ENCODE results near the gene GATA6.
"Not testable (repeated sequence)": the region's sequence is repeated elsewhere in the genome, so short reads cannot be mapped to it uniquely, and the experiment has no call there.

Gene GATA6

DNA sequence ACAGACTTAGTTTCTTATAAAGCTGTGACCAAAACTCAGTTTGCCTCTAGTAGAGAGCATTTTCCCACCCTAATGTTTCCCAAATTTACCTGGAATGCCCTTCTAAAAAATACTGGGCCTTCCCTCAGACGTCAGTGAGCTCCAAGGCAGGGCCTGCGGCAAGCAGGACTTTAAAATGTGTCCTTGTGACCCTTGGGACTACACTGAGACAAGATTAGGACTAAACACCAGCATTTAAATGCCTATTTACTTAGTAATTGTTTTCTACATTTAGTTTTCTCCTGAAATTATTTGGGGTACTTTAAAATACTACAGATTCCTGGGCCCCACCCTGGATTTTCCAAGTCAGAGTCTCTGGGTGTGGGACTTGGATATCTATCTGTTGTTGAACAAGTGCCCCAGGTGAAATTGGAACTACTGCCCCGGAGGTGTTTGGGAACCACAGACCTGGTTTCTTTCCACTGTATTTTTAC is 14.3 kb downstream of the GATA6 start:
- ATAC-seq, result no peak

DNA sequence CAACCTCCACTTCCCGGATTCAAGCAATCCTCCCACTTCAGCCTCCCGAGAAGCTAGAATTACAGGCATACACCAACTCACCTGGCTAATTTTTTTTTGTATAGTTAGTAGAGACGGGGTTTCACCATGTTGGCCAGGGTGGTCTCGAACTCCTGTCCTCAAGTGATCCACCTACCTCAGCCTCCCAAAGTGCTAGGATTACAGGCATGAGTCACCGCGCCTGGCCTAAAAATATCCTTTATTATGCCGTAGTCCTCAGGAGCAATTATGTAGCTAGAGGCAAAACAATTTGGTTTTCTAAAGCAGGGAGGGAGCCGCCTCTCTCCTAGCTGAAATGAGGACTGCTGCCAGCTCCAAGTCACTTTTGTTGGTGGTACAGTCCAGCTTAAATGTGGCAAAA is 15.2 kb downstream of the GATA6 start:
- not testable (repeated sequence) for ATAC-seq

DNA sequence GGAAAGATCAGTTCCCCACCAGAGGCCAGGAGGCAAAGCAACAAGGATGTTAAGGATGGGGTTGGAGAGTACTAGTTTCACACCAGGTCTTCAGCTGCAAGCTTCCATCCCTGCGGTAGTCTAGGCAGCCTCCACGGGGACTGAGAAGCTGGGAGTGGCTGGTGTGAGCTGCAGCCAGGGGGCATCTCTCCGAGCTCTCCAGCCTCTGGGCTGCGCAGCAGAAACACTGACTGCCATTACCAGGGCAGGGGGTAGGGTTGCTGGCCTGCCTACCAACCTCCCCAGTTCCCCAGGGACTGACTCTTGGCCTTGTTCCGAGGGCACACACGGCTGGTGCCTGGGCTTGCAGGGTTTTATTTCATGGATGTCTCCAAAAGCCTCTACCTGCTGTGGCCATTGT is 15.9 kb downstream of the GATA6 start:
- ATAC-seq, result no peak

DNA sequence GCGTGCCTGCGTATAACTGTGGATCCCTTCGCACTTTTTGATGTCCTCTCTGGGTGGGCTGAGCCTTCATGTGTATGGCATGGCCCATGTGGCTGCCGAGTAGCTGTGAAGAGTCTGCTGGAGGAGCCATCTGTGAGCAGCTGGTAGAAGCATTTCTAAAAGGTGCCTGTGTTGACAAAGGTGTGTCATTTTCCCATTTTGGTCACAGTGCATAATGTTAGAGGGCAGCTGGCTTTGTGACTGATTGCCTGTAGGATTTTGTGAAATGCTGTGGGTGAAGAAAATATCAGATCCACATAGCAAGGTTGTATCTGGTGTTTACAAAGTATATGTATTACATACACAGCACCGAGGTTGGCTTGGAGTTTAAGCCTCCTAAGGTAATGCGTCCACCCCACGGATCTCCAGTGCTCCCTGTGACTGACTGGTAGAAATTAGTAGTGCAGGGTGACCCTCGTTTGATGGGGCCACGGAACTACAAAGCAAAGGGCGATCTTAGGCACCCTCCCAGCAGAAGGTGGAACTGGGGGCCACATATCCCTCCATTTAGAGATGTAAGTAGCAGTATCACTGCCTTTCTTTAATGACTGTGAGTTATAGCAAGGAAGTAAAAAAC is 16.5 kb downstream of the GATA6 start:
- ATAC-seq, result no peak

DNA sequence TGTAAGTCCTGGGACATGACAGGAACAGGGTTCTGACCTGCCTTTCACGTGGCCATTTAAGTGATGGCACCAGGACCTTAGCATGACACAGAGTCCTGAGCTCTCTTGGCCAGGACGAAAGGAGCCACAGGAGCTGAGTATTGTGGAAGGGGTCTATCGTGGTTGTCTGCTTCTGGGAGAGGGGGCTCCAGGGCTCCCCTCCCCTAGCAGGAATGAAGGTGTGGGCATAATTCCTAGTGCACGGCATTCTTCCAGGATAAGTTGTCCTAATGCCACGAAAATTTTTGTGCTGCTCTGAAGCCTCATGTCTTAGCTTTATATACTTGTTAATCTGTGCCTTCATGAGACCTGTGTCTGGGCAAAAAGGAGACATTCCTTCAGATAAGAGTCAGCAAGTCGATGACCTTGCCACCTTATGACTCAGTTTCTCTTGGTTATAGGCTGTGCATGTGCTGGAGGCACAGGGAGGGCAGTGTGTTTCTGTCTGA is 17.1 kb downstream of the GATA6 start:
- ATAC-seq, result no peak

DNA sequence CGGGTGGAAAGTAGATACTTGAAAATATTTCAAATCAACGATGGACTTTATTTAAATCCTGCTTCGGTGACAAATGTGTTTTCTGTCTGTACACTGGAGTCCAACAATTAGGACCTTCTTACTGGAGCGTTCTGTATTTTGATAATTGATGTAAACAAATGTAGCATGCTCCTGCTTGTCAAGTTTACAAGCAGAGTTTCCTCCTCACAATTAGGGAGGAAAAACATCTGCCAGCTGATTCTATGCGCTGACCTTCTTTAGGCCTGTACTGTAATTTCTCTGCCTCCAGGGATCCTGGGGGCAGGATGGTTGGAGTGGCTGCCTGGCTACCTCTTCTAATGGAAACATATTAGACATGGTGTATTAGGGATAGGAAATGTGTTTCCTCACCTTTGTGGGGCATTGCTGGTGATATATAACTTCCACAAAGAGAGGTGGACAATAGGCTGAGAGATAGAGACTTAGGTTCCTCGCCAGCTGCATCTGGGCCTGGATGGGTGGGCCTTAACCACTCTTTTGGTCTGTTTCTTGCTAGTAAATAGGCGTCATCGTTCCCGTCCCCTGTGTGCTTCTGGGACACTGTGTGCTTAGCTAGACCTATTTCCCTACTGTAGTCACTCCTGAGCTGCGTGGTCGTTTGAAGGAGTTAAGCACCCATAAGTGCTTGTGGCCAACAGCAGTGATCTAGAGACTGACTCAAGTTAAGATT is 19.3 kb downstream of the GATA6 start:
- no peak for ATAC-seq

DNA sequence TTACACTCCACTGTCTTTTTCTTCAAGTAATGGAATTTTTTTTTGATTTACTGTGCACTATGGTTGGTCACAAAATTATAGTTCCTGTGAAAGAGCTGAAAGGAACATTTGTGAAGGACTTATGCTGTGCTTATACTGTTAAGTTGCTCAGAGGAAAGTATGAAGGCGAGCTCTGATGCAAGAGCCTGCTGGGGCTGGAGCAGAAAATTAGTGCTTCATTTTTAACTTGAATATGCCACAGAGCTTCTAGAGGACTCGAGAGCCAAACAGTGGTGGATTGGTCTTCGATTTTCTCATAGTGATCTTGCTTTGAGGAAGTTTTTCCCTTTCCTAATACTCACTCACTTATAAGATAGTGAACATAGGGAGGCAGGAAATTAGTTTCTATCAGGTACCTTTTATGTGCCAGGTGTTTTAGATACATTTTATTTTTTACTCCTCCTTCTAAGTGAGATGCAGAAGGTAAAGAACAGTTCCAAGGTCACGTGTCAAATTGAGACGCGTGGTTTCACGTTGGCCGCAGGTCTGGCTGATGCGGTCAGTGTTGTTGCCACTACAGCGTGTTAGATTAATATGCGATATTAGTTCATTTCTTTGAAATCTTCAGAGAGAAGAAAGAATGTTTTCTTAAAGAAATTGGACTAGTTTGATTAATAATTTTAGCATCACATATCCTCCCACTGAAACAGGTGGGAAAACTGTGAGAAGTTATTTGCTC is 20.2 kb downstream of the GATA6 start:
- no peak for ATAC-seq

DNA sequence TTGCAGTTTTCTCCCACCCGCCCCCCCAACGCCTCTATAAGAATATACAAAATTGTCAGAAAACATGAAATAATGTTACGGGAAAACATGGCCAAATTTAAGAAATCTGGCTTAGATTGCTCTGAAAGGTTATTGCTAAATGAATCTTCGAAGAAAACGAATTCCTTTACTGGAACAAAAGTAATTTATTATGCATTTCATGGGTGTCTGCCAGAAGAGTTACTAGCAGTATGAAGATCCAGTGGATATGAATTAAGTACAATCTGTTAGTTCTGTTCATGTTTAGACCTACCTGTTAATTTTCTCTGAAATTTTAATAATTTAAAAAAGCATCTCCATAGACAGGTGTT is 21.9 kb downstream of the GATA6 start:
- no peak for ATAC-seq

DNA sequence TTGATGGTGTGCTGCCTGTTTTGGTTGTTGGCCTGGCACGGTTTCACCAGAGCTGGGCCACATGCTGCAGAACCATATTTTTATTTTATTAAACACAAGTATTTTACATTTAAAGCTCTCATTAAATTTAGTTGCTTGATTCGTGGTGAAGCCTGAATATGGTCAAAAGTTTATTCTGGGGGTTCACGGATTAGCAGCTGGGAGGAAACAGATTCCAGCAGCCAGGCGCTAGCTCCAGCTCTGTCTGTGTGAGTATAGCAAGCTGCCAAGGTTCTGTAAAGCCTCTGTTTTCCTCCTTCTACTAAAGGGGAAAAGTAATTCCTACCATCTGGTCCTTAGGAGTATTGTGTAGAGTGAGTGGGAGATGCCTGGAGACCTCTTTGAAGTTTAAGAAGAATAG is 22.5 kb downstream of the GATA6 start:
- no peak for ATAC-seq

DNA sequence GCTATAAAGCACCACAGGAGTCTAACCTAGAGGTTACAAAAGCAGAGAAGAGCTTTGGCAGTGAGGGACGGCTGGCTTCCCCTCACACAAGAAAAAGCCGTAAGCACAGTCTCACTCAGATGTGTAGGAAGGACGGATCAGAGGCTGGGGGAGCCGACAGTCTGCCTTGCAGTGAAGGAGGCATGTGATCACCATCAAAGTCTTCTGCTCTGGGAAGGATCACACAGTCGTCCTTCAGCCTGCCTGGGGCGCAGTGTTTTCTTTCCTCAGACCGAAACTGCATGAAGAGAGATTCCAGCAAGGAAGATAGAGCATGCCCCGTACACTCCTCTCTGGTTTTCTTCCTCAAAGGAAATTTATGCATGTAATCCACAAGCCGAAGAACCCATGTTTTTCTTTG is 24.1 kb downstream of the GATA6 start:
- ATAC-seq, result no peak

DNA sequence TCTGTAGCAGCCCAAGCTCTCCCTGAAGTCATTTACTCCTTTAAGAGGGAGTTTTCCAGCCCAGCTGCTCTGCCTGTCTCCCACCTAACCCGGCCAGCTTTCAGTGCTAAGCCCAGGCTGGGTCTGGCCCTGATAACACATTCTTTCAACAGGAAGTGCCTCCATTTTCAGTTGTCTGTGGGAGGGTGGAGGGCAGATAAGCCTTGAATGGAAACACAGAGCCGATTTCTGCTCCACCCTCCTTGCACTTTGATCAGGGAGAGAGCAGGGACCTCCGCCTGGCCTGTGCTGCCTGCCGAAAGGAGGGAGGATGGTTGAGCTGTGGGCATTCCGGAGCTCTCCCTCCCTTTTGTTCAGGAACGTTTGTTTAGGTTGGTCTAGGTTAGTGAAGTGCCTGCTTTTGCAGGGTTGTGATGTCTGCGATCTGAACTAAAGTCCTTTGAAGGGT is 24.8 kb downstream of the GATA6 start:
- ATAC-seq, result no peak

DNA sequence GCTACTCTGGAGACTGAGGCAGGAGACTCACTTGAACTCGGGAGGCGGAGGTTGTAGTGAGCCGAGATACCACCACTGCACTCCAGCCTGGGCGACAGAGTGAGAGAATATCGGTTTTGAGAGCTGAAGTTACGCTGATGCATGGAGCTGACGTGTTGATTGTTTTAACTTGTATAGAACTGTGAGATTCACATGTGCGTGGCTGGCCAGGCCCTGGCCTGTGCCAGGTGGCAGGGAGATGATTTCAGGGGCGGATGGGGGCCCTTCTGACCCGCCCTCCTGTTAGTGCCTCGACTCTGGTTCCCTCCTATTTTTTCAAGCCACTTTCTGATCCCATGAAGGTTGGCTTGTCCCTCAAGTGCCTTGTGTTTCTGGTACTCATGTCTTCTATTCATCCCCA is 25.7 kb downstream of the GATA6 start:
- no peak for ATAC-seq

DNA sequence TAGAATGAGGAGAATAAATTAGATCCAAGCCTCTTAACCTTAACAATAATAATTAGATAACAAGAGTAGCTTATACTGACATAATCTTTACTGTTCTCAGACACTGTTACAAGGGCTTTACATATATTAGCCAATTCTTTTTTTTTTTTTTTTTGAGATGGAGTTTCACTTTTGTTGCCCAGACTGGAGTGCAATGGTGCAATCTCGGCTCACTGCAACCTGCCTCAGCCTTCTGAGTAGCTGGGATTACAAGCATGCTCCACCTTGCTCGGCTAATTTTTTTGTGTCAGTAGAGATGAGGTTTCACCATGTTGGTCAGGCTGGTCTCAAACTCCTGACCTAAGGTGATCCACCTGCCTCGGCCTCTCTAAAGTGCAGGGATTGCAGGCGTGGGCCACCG is 27.6 kb downstream of the GATA6 start:
- ATAC-seq, result not testable (repeated sequence)

DNA sequence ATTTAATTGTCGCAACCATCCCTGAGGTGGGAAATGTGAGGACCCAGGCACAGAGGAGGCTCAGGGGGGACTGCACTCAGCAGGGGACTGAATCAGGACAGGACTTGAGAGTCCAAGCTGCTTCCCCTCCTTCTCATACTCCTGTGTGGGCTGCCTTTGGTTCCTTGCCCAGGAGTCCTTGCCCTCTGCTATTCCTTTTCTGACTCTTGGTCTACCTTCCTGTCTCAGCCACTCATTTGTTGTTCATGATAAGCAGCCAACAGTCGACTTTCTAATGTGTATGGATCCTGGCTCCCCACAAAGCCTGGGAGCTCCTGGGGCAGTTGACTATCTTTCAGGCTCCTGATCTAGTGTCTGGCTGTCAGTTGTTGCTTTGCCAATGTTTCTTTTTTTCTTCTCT is 28.3 kb downstream of the GATA6 start:
- ATAC-seq, result no peak

DNA sequence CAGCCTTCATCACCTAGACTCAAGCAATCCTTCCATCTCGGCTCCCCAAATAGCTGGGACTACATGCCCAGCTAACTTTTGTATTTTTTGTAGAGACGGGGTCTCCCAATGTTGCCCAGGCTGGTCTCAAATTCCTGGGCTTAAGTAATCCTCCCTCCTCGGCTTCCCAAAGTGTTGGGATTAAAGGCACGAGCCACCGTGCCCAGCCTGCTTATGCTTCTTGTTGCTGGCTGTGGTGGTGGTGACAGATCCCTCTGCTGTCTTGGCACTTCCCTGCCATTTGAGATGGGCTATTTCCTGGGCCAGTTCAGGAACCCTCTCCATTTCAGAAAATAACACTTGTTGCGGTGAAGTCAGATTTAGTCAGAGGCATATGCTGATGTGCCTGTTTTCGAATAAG is 28.8 kb downstream of the GATA6 start:
- no peak for ATAC-seq

DNA sequence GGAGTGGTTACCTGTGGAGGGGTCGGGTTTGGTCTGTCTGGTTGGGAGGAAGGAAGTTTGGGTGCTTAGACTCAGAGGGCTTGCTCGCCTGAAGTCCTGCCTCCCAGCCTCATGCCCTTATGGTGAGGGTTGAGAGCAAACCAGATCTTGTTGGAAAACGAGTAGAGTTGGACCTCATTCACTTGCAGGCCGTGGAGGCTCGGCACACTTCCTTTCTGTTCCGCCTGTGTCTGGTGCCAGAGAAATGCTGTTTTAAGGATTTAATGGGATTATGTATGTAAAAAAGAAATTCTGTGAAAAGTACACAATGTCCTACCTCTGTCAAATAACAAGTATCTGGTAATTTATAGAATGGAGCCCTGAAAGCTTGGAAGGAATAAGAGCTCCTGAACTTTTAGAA is 29.6 kb downstream of the GATA6 start:
- no peak for ATAC-seq

DNA sequence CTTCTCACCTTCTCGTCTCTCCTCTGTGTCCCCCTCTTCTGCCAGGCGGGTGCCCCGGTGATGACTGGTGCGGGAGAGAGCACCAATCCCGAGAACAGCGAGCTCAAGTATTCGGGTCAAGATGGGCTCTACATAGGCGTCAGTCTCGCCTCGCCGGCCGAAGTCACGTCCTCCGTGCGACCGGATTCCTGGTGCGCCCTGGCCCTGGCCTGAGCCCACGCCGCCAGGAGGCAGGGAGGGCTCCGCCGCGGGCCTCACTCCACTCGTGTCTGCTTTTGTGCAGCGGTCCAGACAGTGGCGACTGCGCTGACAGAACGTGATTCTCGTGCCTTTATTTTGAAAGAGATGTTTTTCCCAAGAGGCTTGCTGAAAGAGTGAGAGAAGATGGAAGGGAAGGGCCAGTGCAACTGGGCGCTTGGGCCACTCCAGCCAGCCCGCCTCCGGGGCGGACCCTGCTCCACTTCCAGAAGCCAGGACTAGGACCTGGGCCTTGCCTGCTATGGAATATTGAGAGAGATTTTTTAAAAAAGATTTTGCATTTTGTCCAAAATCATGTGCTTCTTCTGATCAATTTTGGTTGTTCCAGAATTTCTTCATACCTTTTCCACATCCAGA is 31.3 kb downstream of the GATA6 start:
- no peak for ATAC-seq

DNA sequence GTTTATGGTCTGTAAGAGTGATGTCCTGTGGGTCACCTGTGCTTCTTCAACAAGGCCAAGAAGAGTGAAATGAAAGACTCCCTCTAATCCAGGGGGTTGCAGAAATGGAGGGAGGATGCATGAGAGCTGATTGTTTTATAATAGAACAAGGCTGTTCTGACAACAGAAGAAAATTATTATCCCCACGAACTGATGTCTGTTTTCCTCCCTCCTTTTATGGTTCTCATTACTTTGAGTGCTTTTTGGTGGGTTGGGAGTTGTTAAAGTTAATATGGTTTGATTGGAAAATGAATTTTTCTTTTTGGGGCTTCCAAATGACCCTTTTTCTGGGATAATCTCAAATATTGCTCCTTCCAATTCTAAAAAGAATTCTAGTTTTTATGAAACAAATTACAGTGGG is 33.6 kb downstream of the GATA6 start:
- no peak for ATAC-seq

DNA sequence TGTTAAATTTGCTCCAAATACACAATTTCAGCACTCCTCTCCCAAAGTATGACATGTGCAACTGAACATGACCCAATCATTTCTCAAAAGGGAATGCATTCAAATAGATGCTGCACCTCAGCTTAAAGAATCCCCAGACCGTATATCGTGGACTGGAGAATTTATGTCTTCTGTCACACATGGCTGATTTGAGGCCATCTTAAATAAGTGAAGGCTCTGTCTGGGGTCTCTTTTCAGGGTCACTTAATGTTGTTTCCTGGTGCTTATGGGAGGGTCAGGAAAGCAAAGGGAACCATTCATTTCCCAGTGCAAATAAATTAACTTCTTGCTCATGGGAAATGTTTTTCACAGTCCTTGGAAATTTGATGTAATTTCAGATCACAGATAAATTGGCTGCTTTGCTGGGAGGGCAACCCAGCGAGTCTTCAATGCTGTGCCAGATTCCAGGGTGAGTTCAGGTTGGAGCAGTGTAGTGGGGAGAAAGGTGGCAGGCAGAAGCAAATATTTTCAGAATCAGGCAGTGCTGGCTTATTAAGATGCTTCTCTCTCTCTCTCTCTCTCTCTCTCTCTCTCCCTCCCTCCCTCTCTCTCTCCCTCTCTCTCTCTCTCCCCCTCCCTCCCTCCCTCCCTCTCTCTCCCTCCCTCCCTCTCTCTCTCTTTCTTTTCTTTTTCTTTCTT is 34.3 kb downstream of the GATA6 start:
- no peak for ATAC-seq

DNA sequence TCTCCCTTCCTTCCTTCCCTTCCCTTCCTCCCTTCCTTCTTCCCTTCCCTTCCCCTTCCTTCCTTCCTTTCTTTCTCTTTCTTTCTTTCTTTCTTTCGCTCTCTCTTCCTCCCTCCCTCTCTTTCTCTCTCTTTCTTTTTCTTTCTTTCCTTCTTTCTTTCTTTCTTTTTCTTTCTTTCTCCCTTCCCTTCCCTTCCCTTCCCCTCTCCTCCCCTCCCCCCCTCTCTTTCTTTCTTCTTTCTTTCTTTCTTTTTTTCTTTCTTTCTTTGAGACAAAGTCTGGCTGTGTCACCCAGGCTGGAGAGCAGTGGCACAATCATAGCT is 34.8 kb downstream of the GATA6 start:
- no peak for ATAC-seq

DNA sequence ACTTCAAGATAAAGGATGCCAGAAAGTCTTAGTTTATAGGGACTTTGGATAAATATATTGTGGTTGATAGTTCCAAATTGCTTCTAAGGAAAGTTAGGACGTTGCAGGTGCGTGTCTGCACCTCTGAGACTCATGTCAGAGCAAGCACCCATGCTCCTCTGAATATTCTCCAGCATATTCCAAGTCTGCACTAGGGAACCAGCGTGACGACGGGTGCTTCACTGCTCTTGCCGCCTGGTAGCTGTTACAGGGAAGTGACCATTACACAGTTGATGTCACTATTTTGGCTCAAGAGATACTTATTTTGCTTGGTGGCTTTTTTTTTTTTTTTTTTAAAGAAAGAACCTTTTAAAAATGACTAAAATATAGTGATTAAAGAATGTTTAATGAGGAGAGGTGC is 35.6 kb downstream of the GATA6 start:
- ATAC-seq, result no peak

DNA sequence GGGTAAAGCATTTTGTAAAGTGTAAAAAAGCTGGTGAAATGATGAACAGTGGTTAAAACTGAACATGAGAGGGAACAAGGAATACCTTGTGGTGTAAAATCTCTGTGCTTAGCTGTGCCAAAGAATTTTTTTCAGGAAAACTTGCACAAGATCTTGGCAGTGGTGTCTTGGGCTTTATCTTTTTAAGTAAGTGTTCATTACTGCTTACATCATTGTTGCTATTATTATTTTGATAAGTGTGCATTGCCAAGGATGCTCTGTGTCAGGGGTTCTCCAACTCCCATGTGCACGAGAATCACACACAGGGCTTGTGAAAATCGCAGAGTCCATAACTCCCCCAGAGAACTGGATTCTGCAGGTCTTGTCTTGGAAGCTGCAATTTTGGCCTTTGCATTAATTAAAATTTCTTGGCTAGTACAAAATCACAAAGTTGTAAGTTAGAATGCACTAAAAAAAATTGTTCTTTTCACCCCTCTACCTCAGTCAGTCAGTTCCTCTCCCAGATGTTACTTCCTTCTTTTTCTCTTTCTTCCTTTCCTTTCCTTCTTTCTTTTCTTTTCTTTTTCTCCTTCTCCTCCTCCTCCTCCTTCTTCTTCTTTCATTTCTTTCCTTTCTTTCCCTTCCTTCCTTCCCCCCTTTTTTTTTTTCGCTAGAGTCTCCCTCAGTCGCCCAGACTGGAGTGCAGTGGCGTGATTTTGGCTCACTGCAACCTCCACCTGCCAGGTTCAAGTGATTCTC is 37.8 kb downstream of the GATA6 start:
- no peak for ATAC-seq

Measured in activated CD4-positive, CD25-positive, alpha-beta regulatory T cell treated with anti-CD3 and anti-CD28 coated beads, Interleukin-2, amount 50 U/mL, for 24 hours (primary cell).